SIG-M5 (cell line): ENCODE results near the gene HAUS6.
A peak's percentile ranks its signal among the peaks of the same experiment; 100 is the strongest.
"Not testable (repeated sequence)": the region's sequence is repeated elsewhere in the genome, so short reads cannot be mapped to it uniquely, and the experiment has no call there.

ENCODE experiments used
- DNase-seq: peaks from one replicate; lab custom pipeline; 2025; lab: John Stamatoyannopoulos, UW

The HAUS6 gene, protein sequence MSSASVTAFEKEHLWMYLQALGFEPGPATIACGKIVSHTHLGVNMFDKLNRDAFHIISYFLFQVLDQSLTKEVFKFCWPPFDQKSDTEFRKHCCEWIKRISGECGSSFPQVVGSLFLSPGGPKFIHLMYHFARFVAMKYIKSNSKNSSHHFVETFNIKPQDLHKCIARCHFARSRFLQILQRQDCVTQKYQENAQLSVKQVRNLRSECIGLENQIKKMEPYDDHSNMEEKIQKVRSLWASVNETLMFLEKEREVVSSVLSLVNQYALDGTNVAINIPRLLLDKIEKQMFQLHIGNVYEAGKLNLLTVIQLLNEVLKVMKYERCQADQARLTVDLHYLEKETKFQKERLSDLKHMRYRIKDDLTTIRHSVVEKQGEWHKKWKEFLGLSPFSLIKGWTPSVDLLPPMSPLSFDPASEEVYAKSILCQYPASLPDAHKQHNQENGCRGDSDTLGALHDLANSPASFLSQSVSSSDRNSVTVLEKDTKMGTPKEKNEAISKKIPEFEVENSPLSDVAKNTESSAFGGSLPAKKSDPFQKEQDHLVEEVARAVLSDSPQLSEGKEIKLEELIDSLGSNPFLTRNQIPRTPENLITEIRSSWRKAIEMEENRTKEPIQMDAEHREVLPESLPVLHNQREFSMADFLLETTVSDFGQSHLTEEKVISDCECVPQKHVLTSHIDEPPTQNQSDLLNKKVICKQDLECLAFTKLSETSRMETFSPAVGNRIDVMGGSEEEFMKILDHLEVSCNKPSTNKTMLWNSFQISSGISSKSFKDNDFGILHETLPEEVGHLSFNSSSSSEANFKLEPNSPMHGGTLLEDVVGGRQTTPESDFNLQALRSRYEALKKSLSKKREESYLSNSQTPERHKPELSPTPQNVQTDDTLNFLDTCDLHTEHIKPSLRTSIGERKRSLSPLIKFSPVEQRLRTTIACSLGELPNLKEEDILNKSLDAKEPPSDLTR

DNA sequence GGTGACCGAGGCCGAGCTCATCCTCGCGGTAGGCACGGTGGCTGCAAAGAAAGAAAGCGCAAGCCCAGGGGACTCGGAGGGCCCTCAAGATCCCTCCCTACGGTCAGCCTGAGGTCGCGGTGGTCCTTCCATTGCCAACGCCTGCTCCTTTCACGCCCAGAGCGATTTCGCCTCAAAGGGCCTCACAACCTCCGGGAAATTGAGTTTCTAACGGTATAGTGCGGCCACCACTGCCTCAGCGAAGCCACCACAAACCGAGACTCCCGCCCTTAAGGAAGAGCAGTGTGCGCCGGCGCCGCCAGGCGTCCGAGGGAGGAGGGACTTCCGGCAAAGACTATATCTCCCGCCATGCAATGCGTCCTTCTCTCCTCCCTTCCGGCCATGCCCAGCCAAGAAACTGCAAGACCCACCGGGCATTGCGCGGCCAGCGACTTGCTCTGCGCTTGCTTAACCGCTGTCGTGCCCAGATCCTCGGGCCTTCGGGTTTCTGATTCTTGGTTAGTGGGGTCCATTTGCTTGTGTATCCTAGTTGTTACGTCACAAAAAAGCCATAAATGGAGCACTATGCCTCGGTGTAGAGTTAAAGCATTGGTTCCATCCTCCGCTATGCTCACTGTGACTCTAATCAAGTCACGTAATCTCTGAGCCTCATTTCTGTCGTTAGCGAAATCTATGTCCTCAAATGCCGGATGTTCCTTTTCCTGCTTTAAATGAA is at the start of gene HAUS6:
TSS of gene HAUS6 (minus strand) at position 274 of the 715 bp plus-strand sequence. CDS start at position 21, 253 bp downstream.
- peak; percentile 77 for DNase-seq

DNA sequence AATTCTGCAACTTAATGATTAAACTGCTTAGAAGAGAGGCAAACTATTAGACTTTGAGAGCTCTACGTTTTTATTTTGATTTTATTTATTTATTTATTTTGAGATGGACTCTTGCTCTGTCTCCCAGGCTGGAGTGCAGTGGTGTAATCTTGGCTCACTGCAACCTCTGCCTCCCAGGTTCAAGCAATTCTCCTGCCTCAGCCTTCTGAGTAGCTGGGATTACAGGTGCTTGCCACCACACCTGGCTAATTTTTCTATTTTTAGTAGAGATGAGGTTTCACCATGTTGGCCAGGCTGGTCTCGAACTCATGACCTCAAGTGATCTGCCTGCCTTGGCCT is 49.4 kb upstream of the HAUS6 start:
- DNase-seq, result not testable (repeated sequence)

DNA sequence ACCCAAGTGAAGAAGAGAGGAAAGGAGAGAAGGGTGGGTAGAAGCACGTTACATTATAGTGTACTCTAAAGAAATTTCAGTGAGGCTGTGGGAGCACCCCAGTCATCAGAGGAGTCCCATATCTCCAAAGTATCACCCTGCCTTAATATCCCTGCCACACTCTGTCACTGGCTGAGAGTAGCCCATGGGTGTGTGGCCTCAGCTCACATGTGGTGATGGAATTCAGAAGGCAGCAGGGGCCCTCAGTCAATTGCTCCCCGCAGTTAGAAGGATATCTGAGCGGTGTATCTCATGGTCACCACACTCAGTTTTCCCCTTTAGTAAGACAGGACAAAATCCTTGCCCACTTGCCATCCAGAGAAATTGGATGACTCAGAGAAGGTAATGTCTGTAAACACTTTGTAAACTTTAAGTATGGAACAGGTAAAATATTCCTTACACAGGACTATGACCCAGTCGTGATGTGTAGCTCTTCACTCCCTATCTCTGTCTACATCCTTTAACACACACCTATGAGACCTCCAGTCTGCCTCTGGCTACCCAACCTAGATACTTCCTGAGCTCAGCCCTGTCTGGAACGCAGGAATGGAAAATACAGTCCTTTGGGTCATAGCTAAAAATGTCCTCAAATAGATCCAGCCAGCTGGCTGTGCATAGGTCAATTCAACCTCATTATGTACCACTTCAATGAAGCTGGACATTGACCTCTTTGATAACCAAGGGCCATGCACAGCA is 48.9 kb upstream of the HAUS6 start:
- DNase-seq, result no peak

DNA sequence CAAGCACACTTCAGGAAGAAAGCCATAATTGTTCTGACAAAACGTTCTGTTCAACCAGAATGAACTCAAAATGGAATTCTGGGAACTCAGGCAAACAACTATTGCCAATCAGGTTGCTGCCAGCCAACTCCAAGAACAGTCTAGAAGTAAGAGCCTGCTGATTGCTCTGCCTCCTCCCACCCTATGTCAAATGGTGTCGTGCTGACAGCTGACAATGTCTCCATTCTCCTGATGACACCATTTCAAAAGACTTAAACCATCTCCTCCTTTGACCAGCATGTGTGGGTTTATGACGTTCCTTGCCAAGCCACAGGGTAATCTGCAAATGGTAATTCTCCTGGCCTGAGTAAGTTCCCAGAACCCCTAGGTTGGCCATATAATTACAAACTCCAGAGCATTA is 46.5 kb upstream of the HAUS6 start:
- no peak for DNase-seq

DNA sequence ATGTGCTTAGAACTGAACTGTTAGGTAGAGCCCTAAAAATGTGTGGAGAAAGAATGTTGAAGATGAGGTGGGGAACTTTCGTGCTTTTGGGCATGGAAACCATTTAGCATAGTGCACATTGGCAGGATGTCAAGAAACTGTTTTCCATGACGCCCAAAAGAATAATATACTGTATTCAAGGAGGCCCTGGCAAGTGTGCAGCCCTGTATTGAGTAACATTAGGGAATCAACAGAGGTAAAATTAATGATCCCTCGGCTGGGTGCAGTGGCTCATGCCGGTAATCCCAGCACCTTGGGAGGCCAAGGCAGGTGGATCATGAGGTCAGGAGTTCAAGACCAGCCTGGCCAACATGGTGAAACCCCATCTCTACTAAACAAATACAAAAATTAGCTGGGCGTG is 45.5 kb upstream of the HAUS6 start:
- no peak for DNase-seq

DNA sequence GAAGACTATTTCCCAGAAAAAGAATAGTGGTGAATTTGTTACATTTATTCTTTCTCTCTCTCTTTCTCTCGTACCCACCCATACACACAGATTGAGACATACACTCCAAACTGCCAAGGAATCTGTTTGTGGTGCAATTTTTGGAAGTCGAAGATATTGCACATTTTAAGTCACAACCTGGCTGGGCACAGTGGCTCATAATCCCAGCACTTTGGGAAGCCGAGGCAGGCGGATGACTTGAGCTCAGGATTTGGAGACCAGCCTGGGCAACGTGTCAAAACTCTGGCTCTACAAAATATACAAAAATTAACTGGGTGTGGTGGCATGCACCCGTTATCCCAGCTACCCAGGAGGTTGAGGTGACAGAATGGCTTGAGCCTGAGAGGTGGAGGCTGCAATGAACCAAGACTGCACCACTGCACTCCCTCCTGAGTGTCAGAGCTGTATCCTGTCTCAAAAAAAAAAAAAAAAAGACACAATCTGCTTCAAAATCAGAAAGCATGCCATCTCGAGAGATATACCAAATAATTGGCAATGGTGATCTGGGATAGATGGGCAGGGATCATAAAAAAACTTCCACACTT is 43.8 kb upstream of the HAUS6 start:
- DNase-seq, result no peak

DNA sequence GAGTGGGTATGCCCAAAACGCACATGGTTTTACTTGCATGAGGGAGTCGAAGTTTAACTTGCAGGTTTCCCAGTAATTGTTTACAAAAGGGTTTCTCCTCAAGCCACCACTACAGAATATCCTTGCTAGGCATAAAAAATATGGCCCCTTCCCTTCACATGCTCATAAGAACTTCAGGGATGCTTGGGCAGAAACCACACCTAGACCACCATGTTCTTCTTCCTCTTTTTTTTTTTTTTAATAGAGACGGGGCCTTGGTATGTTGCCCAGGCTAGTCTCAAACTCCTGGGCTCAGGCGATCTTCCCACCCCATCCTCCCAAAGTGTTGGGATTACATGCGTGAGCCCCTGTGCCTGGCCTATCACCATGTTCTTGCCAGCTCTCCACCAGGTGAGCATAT is 43.2 kb upstream of the HAUS6 start:
- DNase-seq, result no peak

DNA sequence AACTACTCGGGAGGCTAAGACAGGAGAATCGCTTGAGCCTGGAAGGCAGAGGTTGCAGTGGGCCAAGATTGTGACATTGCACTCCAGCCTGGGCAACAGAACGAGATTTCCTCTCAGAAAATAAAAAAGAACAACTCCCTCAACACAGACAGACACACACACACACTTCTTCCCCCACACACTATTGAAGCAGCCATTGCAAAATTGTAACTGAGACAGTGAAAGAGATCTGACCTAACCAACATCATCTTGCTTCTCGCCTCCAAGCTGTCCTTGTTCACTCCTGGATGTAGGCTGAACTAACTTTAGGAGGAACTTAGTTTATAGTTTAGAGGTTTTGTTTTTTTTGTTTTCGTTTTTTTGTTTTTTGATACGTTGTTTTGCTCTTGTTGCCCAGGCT is 37.6 kb upstream of the HAUS6 start:
- no peak for DNase-seq

DNA sequence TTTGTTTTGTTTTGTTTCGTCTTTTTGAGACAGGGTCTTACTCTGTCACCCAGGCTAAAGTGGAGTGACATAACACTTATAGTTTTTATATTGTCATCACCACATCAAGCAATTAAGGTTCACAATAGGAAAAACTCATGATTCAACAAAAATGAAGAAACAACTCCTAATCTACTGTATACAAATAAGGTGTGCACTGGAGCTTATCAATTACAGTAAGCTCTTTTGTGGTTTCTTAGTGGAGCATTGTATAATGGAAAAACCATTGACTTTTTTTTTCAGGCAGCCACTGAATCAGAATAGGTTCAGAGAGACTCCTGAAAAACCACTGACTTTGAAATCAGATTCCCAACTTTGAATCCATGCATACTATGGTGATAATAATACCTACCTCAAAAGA is 35.4 kb upstream of the HAUS6 start:
- DNase-seq, result no peak

DNA sequence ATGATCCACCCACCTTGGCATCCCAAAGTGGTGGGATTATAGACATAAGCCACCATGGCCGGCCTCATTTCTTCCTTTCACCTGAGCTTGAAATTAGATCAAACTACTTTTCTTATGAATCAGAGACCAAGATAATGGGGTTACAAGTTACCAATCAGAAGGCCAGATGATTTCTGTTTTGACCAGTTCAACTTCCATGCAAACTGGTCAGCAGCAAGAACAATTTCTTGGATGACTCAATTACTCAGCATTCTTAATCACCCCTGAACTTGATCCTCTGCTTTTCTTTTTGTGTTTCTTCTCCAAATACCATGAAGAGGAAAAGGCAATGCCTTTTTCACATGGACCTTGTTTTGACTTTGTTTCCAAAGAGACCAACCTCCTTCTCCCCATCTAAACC is 34.6 kb upstream of the HAUS6 start:
- no peak for DNase-seq

DNA sequence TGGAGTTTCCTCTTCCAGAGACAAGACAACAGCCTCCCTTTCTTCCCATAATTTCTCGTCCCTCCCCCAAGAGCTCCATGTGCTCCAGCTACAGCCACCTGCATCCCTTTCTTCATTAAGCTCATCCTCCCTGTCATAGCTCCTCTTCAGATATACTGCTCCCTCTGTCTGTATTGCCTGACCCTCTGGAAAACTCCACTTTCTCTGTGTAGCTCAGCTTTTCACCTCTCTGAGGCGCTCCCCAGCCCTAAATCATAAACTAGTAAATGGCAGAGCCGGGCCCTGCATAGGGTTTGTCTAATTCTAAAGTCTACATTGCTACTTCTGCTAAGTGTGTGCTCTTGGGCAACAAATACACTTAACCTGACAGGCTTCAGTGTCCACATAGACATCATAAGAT is 33.4 kb upstream of the HAUS6 start:
- DNase-seq, result no peak

DNA sequence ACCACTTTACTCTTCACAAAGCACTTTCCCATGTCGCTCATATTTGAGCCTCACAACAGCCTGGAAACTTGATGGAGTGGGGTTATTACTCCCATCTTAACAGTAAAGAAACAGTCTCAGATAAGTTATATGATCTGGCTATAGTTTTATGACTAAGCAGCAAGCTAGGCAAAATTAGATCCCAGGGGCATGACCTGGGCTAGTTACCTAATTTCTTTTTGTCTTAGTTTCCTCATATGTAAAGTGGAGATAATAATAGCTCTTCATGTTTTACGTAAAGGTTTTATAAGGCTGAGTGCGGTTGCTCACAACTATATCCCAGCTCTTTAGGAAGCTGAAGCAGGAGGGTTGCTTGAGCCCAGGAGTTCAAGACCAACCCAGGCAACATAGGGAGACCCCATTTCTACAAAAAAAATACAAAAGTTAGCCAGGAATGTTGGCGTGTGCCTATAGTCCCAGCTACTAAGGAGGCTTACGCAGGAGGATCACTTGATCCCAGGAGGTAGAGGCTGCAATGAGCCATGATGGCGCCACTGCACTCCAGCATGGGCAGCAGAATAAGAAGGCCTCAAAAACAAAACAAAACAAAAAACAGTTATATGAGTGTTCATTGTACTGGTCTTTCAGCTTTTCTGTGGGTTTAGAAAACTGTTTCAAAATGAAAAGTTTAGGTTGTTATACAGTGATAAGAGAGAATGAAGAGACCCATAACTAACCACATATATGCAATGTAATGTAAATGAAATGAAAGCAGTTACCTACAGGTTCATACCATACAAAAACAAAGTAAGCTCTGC is 31.0 kb upstream of the HAUS6 start:
- no peak for DNase-seq

DNA sequence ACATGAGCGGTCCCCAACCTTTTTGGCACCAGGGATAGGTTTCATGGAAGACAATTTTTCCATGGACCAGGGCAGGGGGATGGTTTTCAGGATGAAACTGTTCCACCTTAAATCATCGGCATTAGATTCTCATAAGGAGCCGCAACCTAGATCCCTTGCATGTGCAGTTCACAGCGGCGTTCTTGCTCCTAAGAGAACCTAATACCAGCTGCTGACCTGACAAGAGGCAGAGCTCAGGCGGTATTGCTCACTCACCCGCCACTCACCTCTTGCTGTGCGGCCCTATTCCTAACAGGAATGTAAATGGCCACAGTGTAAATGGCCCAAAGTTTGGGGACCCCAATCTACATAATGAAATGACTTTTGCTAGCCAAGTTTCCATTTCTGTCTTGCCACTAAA is 27.7 kb upstream of the HAUS6 start:
- DNase-seq, result no peak

DNA sequence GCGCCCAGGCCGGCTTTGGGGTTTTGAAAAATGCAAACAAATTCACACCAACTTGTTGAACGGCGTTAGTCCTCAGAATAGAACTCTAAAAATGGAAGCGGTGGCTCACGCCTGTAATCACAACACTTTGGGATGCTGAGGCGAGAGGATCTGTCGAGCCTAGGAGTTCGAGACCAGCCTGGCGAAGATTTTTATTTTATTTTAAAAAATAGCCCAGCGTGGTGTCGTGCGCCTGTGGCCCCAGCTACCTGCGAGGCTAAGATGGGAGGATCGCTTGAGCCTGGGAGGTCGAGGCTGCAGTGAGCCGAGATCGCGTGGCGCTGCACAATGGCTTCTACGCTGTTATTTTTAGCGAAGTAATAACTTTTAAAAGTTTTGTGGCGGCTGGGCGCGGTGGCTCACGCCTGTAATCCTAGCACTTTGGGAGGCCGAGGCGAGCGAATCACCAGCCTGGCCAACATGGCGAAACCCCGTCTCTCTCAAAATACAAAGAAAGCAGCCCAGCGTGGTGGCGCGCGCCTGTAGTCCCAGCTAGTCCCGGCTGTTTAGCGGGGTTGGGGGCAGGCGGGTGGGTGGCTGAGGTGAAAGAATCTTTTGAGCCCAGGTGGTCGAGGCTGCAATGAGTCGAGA is 25.3 kb upstream of the HAUS6 start:
- no peak for DNase-seq

DNA sequence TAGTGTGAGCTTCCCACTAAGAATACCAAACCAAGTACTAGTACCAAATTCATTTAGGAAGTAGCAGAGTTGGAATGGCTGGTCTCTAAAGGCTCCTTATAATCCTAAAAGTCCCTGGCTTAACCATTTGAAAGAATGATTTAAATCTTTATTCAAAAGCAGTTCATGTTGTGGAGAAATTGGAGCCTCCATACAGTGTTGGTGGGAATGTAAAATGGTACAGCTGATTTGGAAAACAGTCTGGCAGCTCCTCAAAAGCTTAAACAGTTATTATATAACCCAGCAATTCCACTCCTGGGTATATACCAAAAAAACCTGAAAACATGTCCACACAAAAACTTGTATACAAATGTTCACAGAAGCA is 21.7 kb upstream of the HAUS6 start:
- no peak for DNase-seq

DNA sequence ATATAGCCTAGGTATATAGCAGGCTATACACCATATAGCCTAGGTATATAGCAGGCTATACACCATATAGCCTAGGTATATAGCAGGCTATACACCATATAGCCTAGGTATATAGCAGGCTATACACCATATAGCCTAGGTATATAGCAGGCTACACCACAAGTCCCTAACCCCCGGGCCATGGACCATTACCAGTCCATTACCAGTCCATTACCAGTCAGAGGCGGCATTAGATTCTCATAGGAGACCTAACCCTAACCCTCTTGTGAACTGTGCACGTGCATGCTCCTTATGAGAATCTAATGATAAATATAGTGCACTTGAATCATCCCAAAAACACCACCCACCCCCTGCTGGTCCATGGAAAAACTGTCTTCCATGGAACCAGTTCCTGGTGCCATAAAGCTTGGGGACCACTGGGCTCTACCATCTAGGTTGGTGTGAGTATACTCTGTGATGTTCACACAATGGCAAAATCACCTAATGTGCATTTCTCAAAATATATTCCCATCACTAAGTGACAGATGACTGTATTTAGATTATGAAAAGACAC is 19.9 kb upstream of the HAUS6 start:
- no peak for DNase-seq

DNA sequence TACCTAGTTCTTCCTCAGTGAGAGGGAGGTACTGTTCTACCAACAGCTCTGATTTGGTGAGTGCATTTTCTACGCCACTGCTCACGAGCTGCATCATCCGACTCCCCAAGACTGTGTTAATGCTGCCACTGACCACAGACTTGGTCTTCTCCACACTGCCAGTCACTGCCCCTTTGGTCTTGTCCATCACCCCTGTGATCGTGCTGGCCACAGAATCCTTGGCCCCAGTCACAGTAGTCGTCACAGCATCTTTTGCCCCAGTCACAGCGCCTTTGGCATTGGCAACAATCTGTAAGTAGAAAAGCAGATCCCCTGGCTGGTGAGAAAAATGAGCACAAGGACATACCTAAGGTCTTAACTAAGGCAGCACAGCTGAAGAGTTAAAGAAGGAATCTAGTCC is 18.2 kb upstream of the HAUS6 start:
- DNase-seq, result no peak

DNA sequence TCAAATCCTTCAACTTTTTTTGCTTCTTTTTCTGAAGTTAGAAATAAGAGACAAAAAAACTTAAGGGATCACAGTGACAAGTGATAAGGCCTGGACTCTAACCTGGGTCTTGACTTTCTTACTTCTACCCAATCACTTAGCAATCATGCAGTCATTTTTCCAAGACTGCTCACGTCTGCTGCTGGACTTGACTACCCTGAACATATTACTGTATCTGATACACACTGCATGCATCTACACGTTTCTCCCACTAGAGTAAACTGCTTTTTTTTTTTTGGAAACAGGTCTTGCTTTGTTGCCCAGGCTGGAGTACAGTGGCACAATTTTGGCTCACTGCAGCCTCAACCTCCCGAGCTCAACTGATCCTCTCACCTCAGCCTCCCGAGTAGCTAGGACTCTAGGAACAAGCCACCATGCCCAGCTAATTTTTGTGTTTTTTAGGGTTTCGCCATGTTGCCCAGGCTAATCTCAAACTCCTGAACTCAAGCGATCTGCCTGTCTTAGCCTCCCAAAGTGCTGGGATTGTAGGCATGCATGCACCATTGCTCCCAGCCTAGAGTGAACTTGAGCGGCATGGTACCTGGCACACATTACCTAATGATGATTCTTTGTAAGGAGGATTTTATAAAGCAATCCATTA is 17.2 kb upstream of the HAUS6 start:
- no peak for DNase-seq

DNA sequence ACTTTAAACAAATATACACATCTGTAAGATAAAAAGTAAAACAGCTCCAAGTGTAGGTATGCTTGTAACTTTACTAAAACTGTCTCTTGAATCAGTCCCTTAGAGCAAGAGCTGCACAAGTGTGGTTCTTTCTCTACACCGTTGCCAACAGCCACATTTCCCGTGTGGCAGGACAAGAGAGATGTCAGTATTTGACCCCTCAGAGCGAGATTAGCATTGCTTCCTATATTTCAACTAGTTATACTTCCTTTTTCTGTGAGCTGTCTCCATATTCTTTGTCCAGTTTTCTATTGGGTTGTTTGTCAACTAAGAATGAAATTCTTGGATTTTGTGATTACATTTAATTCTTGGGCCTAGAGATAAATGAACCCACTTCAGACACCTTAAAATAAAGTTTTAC is 16.5 kb upstream of the HAUS6 start:
- DNase-seq, result no peak
